HCT116 (cell line): ENCODE results near the gene INCA1. TPM values are rescaled to one million over a fixed set of nuclear protein-coding genes. Genes with fewer than 3 reads are reported as not detected.
A peak's percentile ranks its signal among the peaks of the same experiment; 100 is the strongest.

Experiments used
- ATAC-seq: fragments of 200-7000 bp; cut with Tn5 transposase; 2 replicates; pipeline ENCODE4 v1.9.1; 2020; ENCODE audit warnings: mild to moderate bottlenecking, moderate library complexity
- BruUV-seq: library from RNA; stranded (reverse); fragments of 400-500 nt; replicated peaks from 2 replicates; lab custom pipeline; 2021; lab: Mats Ljungman, UMichigan
- CTCF ChIA-PET: fragments of 300-600 bp; sonication (Branson Sonifier 250); formaldehyde crosslinking; loops from one replicate; lab custom pipeline; 2021; ENCODE audit warnings: antibody characterized with exemption; lab: Charles Lee
- POLR2A ChIA-PET: fragments of 300-600, 350-600 bp; sonication (Branson Sonifier 250); formaldehyde crosslinking; loops from one replicate; lab custom pipeline; 2021; ENCODE audit warnings: antibody characterized with exemption; lab: Charles Lee
- RAD21 ChIA-PET, 2 experiments: fragments of 300-600 bp; sonication (Branson Sonifier 250); formaldehyde crosslinking; loops; one replicate each; lab custom pipeline; 2023; ENCODE audit warnings: low total read pairs in 2 of 2; ENCODE audit not compliant: uncharacterized antibody in 2 of 2, unreplicated experiment in 2 of 2, low non-redundant PET in 1 of 2; lab: Charles Lee
- DNase-seq: peaks from one replicate; pipeline ENCODE4 v3.0.0-alpha.2; 2010; ENCODE audit warnings: low read depth, low spot score
- H2AFZ ChIP-seq: fragments of 200-600 bp; shearing (Covaris generic), sonication (generic); 2 replicates; pipeline ENCODE4 v1.6.1; 2017; ENCODE audit warnings: low read depth, mixed run types, mixed read lengths, antibody characterized with exemption, low read length; ENCODE audit not compliant: poor library complexity, severe bottlenecking
- H3K27ac ChIP-seq: 2 replicates; pipeline ENCODE4 v1.5.1; 2012; ENCODE audit warnings: low read depth, low read length
- H3K27me3 ChIP-seq: fragments of 200-600 bp; sonication (generic); 2 replicates; pipeline ENCODE4 v1.6.1; 2016; ENCODE audit warnings: mixed run types, low read length, mixed read lengths; ENCODE audit not compliant: insufficient read depth
- H3K36me3 ChIP-seq, 2 experiments: fragments of 200-500 bp in 1 of 2; fragments of 200-600 bp in 1 of 2; sonication (Bioruptor generic) in 1 of 2; sonication (generic) in 1 of 2; 2 replicates each; pipeline versions ENCODE4 v1.5.1 to v1.6.1; 2014 to 2016; ENCODE audit warnings: low read length in 2 of 2, inconsistent platforms in 1 of 2, mixed read lengths in 1 of 2, mixed run types in 1 of 2; ENCODE audit not compliant: insufficient read depth in 2 of 2, control insufficient read depth in 1 of 2
- H3K4me1 ChIP-seq, 2 experiments: fragments of 200-600 bp in 1 of 2; sonication (generic) in 1 of 2; 2 replicates each; pipeline versions ENCODE4 v1.5.1 to v1.6.1; 2012 to 2017; ENCODE audit warnings: low read length in 2 of 2, inconsistent platforms in 1 of 2, mild to moderate bottlenecking in 1 of 2, mixed read lengths in 1 of 2, mixed run types in 1 of 2, moderate library complexity in 1 of 2; ENCODE audit not compliant: insufficient read depth in 2 of 2, control insufficient read depth in 1 of 2
- H3K4me2 ChIP-seq: fragments of 200-600 bp; sonication (generic); 2 replicates; pipeline ENCODE4 v1.6.1; 2017; ENCODE audit warnings: mixed run types, low read length, mixed read lengths
- H3K4me3 ChIP-seq, 2 experiments: fragments of 200-600 bp in 1 of 2; sonication (generic) in 1 of 2; replicated peaks in 1 of 2; 2 replicates each; pipeline ENCODE4 v1.5.1; 2011 to 2016; ENCODE audit warnings: low read length in 2 of 2, control low read depth in 1 of 2, low read depth in 1 of 2, mild to moderate bottlenecking in 1 of 2, mixed read lengths in 1 of 2, mixed run types in 1 of 2
- H3K79me2 ChIP-seq: fragments of 200-600 bp; sonication (generic); 2 replicates; pipeline ENCODE4 v1.6.1; 2017; ENCODE audit warnings: mild to moderate bottlenecking, mixed run types, low read length, moderate library complexity, mixed read lengths; ENCODE audit not compliant: insufficient read depth
- H3K9ac ChIP-seq: fragments of 200-600 bp; sonication (generic); 2 replicates; pipeline ENCODE4 v1.6.1; 2016; ENCODE audit warnings: low read length, mixed read lengths
- H3K9me2 ChIP-seq: fragments of 200-600 bp; sonication (generic), shearing (Covaris generic); 2 replicates; pipeline ENCODE4 v1.6.1; 2017; ENCODE audit warnings: mixed run types, mild to moderate bottlenecking, moderate library complexity; ENCODE audit not compliant: insufficient read depth
- H3K9me3 ChIP-seq, 2 experiments: fragments of 200-500 bp in 1 of 2; fragments of 200-600 bp in 1 of 2; sonication (Bioruptor generic) in 1 of 2; sonication (generic) in 1 of 2; 2 replicates each; pipeline ENCODE4 v1.6.1; 2014 to 2017; ENCODE audit warnings: low read length in 2 of 2, mixed read lengths in 2 of 2, inconsistent platforms in 1 of 2, low read depth in 1 of 2, mild to moderate bottlenecking in 1 of 2, mixed run types in 1 of 2, moderate library complexity in 1 of 2; ENCODE audit not compliant: control insufficient read depth in 1 of 2, insufficient read depth in 1 of 2
- H4K20me1 ChIP-seq: fragments of 200-600 bp; sonication (generic), shearing (Covaris generic); 2 replicates; pipeline ENCODE4 v1.6.1; 2017; ENCODE audit warnings: mixed run types, mild to moderate bottlenecking, moderate library complexity; ENCODE audit not compliant: insufficient read depth
- CBX3 ChIP-seq: IDR thresholded peaks from 2 replicates; pipeline ENCODE4 v1.6.1; 2012; ENCODE audit warnings: low read depth
- POLR2AphosphoS5 ChIP-seq: IDR thresholded peaks from 2 replicates; pipeline ENCODE4 v1.6.1; 2011; ENCODE audit warnings: mild to moderate bottlenecking, low read depth, low read length, moderate library complexity
- intact Hi-C: fragments of 100-400 bp; cut with micrococcal nuclease; formaldehyde crosslinking; loops from 2 replicates; pipeline ENCODE4 v1.10.0; 2022
- total RNA-seq: library from RNA; stranded (reverse); gene quantifications from one replicate; pipeline ENCODE4 v1.2.1, GENCODE V29; 2021; ENCODE audit not compliant: unreplicated experiment
- TF ChIP-seq, protein P1 (sequence below), 3 experiments: fragments of 200-600 bp in 1 of 3; sonication (generic) in 1 of 3; IDR thresholded peaks in 2 of 3; conservative IDR thresholded peaks in 1 of 3; 2 replicates each; pipeline ENCODE4 v1.5.1; 2012 to 2017; ENCODE audit warnings: low read depth in 2 of 3, low read length in 2 of 3, antibody characterized with exemption in 1 of 3, borderline replicate concordance in 1 of 3, control low read depth in 1 of 3, mild to moderate bottlenecking in 1 of 3, mixed read lengths in 1 of 3, mixed run types in 1 of 3, moderate library complexity in 1 of 3; ENCODE audit not compliant: insufficient read depth in 1 of 3
- TF ChIP-seq, protein P2 (sequence below): IDR thresholded peaks from 2 replicates; pipeline ENCODE4 v1.6.1; 2012; ENCODE audit warnings: low read depth

INCA1 gene
- total RNA-seq, 1 experiment from 2014 or later, result 0.74 TPM

DNA sequence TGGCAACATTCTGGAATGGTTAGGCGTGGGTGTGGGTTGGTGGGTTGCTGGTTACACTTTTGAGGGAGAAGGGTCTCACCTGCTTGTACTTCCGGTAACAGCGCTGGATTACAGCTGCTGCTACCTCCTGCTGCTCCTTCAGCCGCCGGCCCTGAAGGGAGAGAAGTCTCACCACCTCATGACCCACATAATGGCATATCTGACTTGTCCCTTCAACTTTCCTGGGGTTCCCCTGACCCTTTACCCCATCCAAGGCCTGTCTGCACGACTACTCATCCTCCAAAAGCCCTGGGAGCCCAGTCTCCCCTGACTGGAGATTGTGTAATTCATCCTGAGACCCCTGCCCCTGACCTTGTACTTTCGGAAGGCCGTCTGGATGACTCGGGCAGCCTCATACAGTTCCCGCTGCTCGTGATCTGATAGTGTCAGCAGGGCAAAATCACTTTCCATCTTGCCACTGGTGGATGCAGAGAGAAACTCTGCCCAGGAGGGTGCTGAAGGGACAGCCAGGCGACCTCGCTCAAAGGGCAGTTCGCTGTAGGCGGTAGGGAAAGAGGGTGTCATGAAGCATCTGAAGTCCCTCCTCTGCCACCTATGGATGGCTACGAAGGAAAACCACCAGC lies 27.7 kb downstream of the INCA1 start:
- peak overlapping the region; percentile 90 for H3K27ac ChIP-seq
- TSS peak; percentile 50 for BruUV-seq
- TF ChIP-seq CBX3 (no peak), POLR2AphosphoS5 (no peak)
- TF ChIP-seq, protein P1, sequence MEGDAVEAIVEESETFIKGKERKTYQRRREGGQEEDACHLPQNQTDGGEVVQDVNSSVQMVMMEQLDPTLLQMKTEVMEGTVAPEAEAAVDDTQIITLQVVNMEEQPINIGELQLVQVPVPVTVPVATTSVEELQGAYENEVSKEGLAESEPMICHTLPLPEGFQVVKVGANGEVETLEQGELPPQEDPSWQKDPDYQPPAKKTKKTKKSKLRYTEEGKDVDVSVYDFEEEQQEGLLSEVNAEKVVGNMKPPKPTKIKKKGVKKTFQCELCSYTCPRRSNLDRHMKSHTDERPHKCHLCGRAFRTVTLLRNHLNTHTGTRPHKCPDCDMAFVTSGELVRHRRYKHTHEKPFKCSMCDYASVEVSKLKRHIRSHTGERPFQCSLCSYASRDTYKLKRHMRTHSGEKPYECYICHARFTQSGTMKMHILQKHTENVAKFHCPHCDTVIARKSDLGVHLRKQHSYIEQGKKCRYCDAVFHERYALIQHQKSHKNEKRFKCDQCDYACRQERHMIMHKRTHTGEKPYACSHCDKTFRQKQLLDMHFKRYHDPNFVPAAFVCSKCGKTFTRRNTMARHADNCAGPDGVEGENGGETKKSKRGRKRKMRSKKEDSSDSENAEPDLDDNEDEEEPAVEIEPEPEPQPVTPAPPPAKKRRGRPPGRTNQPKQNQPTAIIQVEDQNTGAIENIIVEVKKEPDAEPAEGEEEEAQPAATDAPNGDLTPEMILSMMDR (IDR thresholded peaks at IDR 0.05 in 2 of 3, conservative IDR thresholded peaks at IDR 0.05 in 1 of 3; ENCODE audit: borderline replicate concordance in 1 of 3, insufficient read depth in 1 of 3, low read depth in 2 of 3, low read length in 2 of 3), result no peak
- TF ChIP-seq, protein P2, sequence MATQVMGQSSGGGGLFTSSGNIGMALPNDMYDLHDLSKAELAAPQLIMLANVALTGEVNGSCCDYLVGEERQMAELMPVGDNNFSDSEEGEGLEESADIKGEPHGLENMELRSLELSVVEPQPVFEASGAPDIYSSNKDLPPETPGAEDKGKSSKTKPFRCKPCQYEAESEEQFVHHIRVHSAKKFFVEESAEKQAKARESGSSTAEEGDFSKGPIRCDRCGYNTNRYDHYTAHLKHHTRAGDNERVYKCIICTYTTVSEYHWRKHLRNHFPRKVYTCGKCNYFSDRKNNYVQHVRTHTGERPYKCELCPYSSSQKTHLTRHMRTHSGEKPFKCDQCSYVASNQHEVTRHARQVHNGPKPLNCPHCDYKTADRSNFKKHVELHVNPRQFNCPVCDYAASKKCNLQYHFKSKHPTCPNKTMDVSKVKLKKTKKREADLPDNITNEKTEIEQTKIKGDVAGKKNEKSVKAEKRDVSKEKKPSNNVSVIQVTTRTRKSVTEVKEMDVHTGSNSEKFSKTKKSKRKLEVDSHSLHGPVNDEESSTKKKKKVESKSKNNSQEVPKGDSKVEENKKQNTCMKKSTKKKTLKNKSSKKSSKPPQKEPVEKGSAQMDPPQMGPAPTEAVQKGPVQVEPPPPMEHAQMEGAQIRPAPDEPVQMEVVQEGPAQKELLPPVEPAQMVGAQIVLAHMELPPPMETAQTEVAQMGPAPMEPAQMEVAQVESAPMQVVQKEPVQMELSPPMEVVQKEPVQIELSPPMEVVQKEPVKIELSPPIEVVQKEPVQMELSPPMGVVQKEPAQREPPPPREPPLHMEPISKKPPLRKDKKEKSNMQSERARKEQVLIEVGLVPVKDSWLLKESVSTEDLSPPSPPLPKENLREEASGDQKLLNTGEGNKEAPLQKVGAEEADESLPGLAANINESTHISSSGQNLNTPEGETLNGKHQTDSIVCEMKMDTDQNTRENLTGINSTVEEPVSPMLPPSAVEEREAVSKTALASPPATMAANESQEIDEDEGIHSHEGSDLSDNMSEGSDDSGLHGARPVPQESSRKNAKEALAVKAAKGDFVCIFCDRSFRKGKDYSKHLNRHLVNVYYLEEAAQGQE, result no peak
- CTCF ChIA-PET, result interaction anchor here (1.0 kb wide), 1 partner anchor 29 kb away, joined by 3 read pairs; the partner anchor contains the start of genes RNF167 and SLC25A11
- H3K9me3 ChIP-seq, result no peaks in the 10 kb centered on the region
- H3K9me2 ChIP-seq, result no peaks in the 10 kb centered on the region
- H4K20me1 ChIP-seq, result no peaks in the 10 kb centered on the region
- peaks cover 13% of the 10 kb centered on the region; the same call in 1 of the 2 replicates for H3K79me2 ChIP-seq
- POLR2A ChIA-PET, result interaction anchor here (1.5 to 5.0 kb wide), 4 partner anchors 17 to 29 kb away, joined by 7 to 45 read pairs (median 14); partner anchors contain the start of genes CAMTA2, ENO3, PFN1 and RNF167
- H3K9ac ChIP-seq, result peak overlapping the region; percentile 80; the same call in 1 of the 2 replicates
- H3K4me1 ChIP-seq, result peaks cover 19 to 33% of the 10 kb centered on the region in 2 experiments
- 0 out of 4 replicates have a peak overlapping the region, but pooled peaks of 1 of the 2 experiments have one; percentile 13 for H3K4me3 ChIP-seq
- H3K4me2 ChIP-seq, result peak overlapping the region; percentile 84
- peaks cover 4 to 19% of the 10 kb centered on the region in 2 experiments; a peak in 3 of 4 replicates for H3K36me3 ChIP-seq
- RAD21 ChIA-PET, result no interaction called here
- ATAC-seq (no peak), DNase-seq (no peak)
- H3K27me3 ChIP-seq, result no peaks in the 10 kb centered on the region
- H2AFZ ChIP-seq, result no peak overlapping the region
- intact Hi-C loops, result no loop called here
